ENCODE results near the gene C11orf68.

The C11orf68 gene

DNA sequence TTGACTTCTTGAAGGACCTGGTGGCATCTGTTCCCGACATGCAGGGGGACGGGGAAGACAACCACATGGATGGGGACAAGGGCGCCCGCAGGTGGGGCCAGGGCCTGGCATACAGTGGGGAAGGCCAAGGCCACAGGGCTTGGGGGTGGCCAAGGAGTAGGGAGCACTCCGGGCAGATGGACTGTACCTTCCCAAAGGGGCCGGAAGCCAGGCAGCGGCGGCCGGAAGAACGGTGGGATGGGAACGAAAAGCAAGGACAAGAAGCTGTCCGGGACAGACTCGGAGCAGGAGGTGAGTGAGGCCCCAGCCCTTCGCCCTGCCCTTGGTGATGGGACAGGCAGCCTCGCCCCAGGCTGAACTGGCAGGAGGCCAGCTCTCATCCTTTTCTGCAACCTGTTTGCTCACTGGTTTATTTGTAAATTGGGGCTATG, 1.5 kb upstream of the C11orf68 start:
- in situ Hi-C loops (cut with HindIII; ENCODE audit: low pct_ligation_motif_present, low sequenced_read_pairs) = no loop called here
- TF ChIP-seq, protein P1, sequence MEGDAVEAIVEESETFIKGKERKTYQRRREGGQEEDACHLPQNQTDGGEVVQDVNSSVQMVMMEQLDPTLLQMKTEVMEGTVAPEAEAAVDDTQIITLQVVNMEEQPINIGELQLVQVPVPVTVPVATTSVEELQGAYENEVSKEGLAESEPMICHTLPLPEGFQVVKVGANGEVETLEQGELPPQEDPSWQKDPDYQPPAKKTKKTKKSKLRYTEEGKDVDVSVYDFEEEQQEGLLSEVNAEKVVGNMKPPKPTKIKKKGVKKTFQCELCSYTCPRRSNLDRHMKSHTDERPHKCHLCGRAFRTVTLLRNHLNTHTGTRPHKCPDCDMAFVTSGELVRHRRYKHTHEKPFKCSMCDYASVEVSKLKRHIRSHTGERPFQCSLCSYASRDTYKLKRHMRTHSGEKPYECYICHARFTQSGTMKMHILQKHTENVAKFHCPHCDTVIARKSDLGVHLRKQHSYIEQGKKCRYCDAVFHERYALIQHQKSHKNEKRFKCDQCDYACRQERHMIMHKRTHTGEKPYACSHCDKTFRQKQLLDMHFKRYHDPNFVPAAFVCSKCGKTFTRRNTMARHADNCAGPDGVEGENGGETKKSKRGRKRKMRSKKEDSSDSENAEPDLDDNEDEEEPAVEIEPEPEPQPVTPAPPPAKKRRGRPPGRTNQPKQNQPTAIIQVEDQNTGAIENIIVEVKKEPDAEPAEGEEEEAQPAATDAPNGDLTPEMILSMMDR (IDR thresholded peaks at IDR 0.05; ENCODE audit: low read depth, low read length, missing control alignments) = no peak
- Histone ChIP-seq H3K27ac (no peak overlapping the region), H3K27me3 (replicated peaks) (no peaks in the 10 kb centered on the region), H3K4me3 (ENCODE audit: low read depth, low read length) (peak overlapping the region; percentile 81), H3K36me3 (replicated peaks) (peaks cover 22% of the 10 kb centered on the region)
- no peak for DNase-seq

DNA sequence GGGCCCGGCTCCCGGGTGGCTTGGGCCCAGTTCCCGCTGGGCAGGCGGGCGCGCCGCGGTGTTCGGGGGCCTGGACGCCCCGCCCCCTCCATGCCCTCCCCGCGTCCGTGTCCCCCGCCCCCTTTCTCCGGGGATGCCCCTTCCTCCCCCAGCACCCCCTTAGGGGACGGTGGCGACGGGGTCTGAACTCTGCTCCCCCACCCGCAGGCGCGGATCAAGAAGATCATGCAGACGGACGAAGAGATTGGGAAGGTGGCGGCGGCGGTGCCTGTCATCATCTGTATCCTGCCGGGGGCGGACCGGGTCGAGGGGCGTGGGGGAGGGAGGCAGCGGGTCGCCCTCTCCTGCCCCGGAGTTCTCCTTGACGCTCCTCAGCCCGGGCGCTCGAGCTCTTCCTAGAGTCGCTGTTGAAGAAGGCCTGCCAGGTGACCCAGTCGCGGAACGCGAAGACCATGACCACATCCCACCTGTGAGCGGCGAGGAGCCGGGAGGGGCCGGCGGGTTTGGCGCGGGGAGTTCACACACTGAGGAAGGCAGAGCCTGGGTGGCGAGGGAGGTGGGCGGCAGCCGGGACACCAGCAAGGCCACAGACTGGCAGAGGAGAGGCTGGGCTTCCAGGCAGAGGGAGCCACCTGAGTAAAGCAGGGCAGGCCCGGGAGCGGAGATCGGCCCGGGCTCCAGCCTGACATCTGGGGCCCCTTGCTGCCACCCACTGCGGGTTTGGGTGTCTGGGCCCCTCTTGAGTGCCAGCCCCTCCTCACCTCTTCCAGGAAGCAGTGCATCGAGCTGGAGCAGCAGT, 910 bp upstream of the C11orf68 start:
- in situ Hi-C loops (cut with HindIII; ENCODE audit: low pct_ligation_motif_present, low sequenced_read_pairs) = no loop called here
- Histone ChIP-seq H3K27ac (peak overlapping the region; percentile 64), H3K4me3 (ENCODE audit: low read depth, low read length) (peak overlapping the region; percentile 81), H3K27me3 (replicated peaks) (no peaks in the 10 kb centered on the region), H3K36me3 (replicated peaks) (peaks cover 22% of the 10 kb centered on the region)
- TF ChIP-seq, protein P1 (IDR thresholded peaks at IDR 0.05; ENCODE audit: low read depth, low read length, missing control alignments) = no peak
- no peak for DNase-seq

DNA sequence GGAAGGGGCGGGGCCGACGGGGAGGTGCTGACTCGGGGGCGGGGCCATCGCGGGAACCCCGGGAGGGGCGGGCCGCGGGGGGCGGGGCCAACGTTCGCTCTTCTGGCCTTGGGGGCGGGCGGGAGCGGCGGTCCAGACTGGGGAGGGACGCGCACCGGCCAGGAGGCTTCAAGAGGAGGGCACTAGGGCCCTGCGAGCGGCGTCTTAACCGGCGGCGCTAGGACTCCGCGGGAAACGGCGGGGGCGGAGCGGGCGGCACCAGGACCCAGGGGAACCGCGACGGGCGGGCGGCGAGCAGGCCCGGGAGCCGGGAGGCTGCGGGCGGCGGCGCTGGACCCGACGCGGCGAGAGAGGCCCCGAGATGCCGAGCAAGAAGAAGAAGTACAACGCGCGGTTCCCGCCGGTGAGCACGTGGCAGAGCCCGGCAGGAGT, 295 bp upstream of the C11orf68 start, which contains the start of gene DRAP1:
Gene DRAP1, plus strand, starts transcription at position 286 of the 432 bp plus-strand sequence. Its CDS starts 76 bp downstream, at position 362.
- TF ChIP-seq, protein P1 (IDR thresholded peaks at IDR 0.05; ENCODE audit: low read depth, low read length, missing control alignments) = no peak
- H3K27ac ChIP-seq = peak within 1 kb of the TSS; percentile 93
- peak; percentile 97 for DNase-seq
- H3K4me3 ChIP-seq (ENCODE audit: low read depth, low read length) = peak within 1 kb of the TSS; percentile 88
- no peaks in the 10 kb centered on the region for H3K27me3 ChIP-seq (replicated peaks)
- in situ Hi-C loops (cut with HindIII; ENCODE audit: low pct_ligation_motif_present, low sequenced_read_pairs) = no loop called here
- peaks cover 22% of the 10 kb centered on the region for H3K36me3 ChIP-seq (replicated peaks)

DNA sequence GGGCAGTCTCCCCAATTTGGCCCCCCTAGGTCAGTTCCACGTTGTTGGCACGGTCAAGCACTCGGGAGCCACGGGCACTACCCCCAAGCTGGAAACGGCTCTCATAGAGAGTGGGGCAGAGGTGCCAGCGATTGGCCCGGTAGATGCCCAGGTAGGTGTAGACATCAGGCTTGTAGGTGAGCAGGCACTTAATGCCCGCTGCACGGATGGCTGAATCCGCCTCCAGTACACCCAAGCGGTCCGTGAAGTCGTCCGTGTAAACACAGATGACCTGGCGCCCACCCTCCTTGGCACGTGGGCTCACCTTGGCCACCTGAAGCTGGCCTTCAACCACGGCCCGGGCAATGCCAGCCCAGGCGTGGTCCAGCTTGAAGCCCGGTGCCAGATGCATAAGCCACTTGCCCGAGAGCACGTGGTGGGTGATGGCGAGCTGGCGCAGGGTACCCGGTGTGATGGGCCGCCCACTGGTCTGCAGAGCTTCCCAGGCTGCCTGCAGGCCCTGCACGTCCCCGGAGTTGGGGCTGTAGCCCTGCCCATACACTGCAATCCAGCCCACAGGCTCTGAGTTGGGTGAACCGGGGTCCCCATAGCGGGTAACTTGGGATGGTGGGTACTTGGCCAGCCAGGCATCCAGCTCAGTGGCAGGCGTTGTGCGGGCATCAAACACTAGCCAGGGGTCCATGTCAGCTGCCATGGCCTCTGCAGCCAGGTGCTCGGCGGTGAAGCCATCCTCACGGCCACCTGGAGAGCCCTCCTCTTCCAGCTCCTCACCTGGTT, 1.2 kb downstream of the C11orf68 start:
- in situ Hi-C loops (cut with HindIII; ENCODE audit: low pct_ligation_motif_present, low sequenced_read_pairs) = no loop called here
- TF ChIP-seq, protein P1 (IDR thresholded peaks at IDR 0.05; ENCODE audit: low read depth, low read length, missing control alignments) = no peak
- peak overlapping the region; percentile 88 for H3K4me3 ChIP-seq (ENCODE audit: low read depth, low read length)
- H3K36me3 ChIP-seq (replicated peaks) = peaks cover 13% of the 10 kb centered on the region
- H3K27ac ChIP-seq = peak overlapping the region; percentile 93
- no peaks in the 10 kb centered on the region for H3K27me3 ChIP-seq (replicated peaks)
- no peak for DNase-seq

DNA sequence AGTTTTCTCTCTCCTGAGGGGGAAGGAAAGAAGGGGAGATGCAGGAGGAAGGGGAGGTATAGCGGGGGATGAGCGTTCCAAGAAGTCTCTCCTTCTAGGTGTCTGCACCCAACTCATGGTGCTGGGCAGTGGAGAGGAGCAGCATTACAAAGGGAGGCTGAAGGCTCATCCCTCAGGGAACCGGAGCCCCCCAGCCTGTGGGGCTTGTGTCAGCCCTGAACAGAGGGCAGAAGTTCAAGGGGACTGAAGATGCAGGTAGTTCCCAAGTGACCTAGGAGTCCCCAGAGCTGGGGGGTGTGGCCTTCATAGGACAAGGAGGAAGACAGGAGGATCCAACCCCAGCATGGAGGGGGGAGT, 1.8 kb downstream of the C11orf68 start:
- in situ Hi-C loops (cut with HindIII; ENCODE audit: low pct_ligation_motif_present, low sequenced_read_pairs) = no loop called here
- TF ChIP-seq, protein P1 (IDR thresholded peaks at IDR 0.05; ENCODE audit: low read depth, low read length, missing control alignments) = no peak
- peak overlapping the region; percentile 82 for H3K27ac ChIP-seq
- no peaks in the 10 kb centered on the region for H3K27me3 ChIP-seq (replicated peaks)
- peak overlapping the region; percentile 88 for H3K4me3 ChIP-seq (ENCODE audit: low read depth, low read length)
- H3K36me3 ChIP-seq (replicated peaks) = peaks cover 7% of the 10 kb centered on the region
- no peak for DNase-seq
